Measurements from ENCODE around the gene KRTAP5-4.
A peak's percentile ranks its signal among the peaks of the same experiment; 100 is the strongest.
"Not testable (repeated sequence)": the region's sequence is repeated elsewhere in the genome, so short reads cannot be mapped to it uniquely, and the experiment has no call there.

Gene KRTAP5-4

GRCh38 chr11:1636291-1636950 lies 14.5 kb upstream of the KRTAP5-4 start:
- DNase-seq: no peak

- DNase-seq: no peak
Measured at GRCh38 chr11:1633864-1634263, 11.9 kb upstream of the KRTAP5-4 start.

GRCh38 chr11:1632053-1632714 lies 10.2 kb upstream of the KRTAP5-4 start:
- DNase-seq: no peak

GRCh38 chr11:1631066-1631568 lies 9.2 kb upstream of the KRTAP5-4 start:
- no peak for DNase-seq

GRCh38 chr11:1630271-1630670 lies 8.3 kb upstream of the KRTAP5-4 start:
- DNase-seq: no peak

- DNase-seq: no peak
Measured at GRCh38 chr11:1629326-1630185, 7.6 kb upstream of the KRTAP5-4 start, which contains the start of gene KRTAP5-5. KRTAP5-5 (plus strand) TSS chr11:1629775; CDS start chr11:1629841, 66 bp downstream.

- DNase-seq: peak; percentile 65
Measured at GRCh38 chr11:1628506-1629325, 6.8 kb upstream of the KRTAP5-4 start.

GRCh38 chr11:1625541-1625940 lies 3.6 kb upstream of the KRTAP5-4 start:
- no peak for DNase-seq

- no peak for DNase-seq
Measured at GRCh38 chr11:1624621-1625020, 2.7 kb upstream of the KRTAP5-4 start.

GRCh38 chr11:1623716-1624115 lies 1.8 kb upstream of the KRTAP5-4 start:
- DNase-seq: no peak

GRCh38 chr11:1619449-1619848 lies 2.5 kb downstream of the KRTAP5-4 start:
- DNase-seq: peak; percentile 56

GRCh38 chr11:1618231-1618630 lies 3.7 kb downstream of the KRTAP5-4 start:
- DNase-seq: no peak

- no peak for DNase-seq
Measured at GRCh38 chr11:1608363-1608762, 13.6 kb downstream of the KRTAP5-4 start, which contains the start of gene KRTAP5-3. KRTAP5-3 (minus strand) TSS chr11:1608463; CDS start chr11:1608385, 78 bp downstream.

- DNase-seq: not testable (repeated sequence)
Measured at GRCh38 chr11:1607901-1608300, 14.0 kb downstream of the KRTAP5-4 start.

- DNase-seq: not testable (repeated sequence)
Measured at GRCh38 chr11:1607156-1607845, 14.6 kb downstream of the KRTAP5-4 start.

GRCh38 chr11:1605923-1606322 lies 16.0 kb downstream of the KRTAP5-4 start:
- peak; percentile 44 for DNase-seq

- DNase-seq: no peak
Measured at GRCh38 chr11:1604711-1605110, 17.2 kb downstream of the KRTAP5-4 start.

GRCh38 chr11:1604181-1604580 lies 17.8 kb downstream of the KRTAP5-4 start:
- DNase-seq: no peak

- no peak for DNase-seq
Measured at GRCh38 chr11:1603629-1604028, 18.3 kb downstream of the KRTAP5-4 start.

- not testable (repeated sequence) for DNase-seq
Measured at GRCh38 chr11:1601663-1602062, 20.3 kb downstream of the KRTAP5-4 start.

GRCh38 chr11:1600626-1601025 lies 21.3 kb downstream of the KRTAP5-4 start:
- no peak for DNase-seq

- peak; percentile 38 for DNase-seq
Measured at GRCh38 chr11:1598816-1599215, 23.1 kb downstream of the KRTAP5-4 start.
